ENCODE measurements around the gene FASTKD3.

The FASTKD3 gene

DNA sequence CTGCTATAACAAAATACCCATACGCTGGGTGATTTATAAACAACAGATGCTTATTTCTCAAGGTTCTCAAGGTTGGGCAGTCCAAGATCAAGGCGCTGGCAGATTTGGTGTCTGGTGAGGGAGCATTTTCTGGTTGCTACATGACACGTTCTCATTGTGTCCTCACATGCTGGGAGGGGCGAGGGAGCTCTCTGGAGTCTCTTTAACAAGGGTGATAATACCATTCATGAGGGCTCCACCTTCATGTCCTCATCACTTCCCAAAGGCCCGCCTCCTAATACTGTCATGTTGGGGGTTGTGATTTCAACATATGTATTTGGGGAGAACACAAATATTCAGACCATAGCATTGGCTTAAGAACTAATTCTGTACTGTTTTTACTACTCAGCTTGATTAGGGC lies 22.5 kb downstream of the FASTKD3 start:
- no peak for DNase-seq

- DNase-seq, result no peak
These were observed 23.3 kb downstream of the FASTKD3 start for GRCh38 chr5:7845557-7845956.

- DNase-seq, result no peak
These were observed 23.9 kb downstream of the FASTKD3 start for GRCh38 chr5:7844901-7845300.

DNA sequence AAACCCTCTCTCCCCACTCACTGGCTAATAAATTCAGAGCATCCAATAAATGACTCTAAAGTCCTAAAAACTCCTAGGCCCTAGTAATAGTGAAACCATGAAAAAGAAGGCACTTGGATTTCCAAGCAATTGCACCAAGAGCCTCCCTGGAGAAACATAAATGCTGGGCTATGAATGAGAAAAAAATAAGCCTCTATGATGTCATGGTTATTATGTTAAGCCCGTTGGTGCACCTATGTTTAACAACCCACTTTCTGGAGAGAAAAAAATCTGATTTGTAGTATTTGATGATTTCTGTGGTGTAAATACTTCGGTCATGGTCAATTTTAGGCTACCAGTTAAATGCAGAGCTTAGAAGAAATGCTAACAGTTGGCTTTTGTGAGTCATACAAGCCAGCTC lies 26.3 kb downstream of the FASTKD3 start:
- DNase-seq, result no peak

DNA sequence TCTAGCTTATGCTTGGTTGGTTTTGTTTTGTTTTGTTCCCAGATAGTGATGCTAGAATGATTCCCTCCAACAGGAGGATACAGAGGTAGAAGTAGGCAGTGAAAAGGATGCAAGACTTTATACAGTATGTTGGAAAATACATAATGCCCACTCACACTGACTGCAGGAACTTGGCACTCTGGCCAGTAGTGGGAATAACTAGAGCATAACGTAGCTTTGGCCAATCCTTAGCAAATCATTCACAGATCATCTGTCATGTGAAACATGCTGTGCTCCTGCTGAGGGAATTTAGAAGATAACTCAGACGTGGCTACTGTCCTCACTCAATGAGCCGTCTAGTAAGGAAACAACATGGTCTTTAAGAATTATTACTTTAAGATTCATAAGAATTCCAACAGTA lies 31.4 kb downstream of the FASTKD3 start:
- DNase-seq, result no peak

DNA sequence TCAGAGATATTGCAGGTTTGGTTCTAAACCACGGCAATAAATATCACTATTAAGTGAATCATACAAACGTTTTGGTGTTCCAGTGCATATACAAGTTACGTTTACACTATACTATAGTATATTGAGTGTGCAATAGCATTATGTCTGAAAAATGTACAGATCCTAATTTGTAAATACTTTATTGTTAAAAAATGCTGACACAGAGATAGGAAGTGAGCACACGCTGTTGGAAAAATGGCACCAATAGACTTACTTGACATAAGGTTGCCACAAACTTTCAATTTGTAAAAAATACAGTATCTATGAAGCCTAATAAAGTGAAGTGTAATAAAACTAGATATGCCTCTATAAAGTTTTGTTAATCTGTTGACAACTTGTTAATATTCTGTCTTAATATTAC lies 33.8 kb downstream of the FASTKD3 start:
- DNase-seq, result no peak

DNA sequence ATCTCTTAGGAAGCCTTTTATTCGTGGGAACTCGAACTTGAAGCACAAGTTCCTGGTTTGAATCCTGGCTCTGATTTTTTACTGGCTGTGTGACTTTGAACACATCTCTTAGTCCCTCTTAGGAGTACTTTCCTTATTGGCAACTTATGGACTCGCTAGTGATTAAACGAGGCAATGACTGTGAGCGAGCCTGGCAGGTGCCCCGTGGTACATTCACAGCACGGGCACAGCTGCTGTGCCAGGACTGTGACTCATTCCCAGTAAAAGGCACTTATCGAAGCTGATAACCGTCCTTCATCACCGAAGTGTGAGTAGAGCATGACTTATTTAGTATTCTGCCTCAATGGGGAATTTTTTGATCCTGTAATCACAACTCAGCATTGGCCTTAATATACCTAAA lies 40.6 kb downstream of the FASTKD3 start:
- no peak for DNase-seq

GRCh38 chr5:7827610-7828009 lies 41.2 kb downstream of the FASTKD3 start:
- no peak for DNase-seq

- no peak for DNase-seq
These were observed 43.2 kb downstream of the FASTKD3 start for GRCh38 chr5:7825630-7826029.

GRCh38 chr5:7824995-7825394 lies 43.8 kb downstream of the FASTKD3 start:
- DNase-seq, result no peak

GRCh38 chr5:7823594-7823993 lies 45.2 kb downstream of the FASTKD3 start:
- no peak for DNase-seq

DNA sequence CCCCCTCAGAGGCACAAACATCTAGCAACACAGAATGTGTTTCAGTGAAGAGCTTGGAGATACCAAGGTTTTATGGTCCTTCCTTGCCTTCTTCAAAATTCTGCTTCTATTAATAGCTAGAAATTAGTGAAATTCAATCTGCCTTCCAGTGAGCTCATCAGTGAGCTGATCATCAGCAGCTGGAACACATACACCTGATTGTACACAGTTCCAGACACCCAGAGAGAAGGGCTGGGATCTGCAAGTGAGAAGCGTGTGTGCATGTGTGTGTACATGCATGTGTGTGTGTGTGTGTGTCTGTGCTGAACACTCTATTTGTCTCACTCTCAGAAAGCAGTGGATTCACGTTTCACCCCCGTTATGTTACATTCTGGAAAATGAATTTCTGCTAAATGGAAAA lies 46.4 kb downstream of the FASTKD3 start:
- no peak for DNase-seq

DNA sequence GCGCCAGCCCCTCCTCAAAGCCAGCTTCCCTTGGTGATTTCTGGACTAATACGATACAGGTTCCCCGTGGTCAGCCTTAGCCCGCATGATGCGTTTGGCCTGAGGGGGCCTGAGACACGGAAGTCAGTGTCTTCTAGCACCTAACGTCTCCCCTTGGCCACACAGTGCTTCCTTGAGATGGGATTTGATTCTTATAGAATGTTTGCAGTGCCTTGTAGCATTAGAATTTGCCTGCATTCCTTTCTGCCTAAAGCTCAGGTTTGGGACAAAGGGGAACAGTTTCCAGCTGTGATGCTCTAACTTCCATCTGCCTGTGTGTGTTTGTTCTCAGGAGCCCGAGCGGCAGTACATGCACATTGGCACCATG lies 52.3 kb downstream of the FASTKD3 start:
- DNase-seq, result no peak

GRCh38 chr5:7815892-7816534 lies 52.8 kb downstream of the FASTKD3 start:
- DNase-seq, result peak; percentile 67

DNA sequence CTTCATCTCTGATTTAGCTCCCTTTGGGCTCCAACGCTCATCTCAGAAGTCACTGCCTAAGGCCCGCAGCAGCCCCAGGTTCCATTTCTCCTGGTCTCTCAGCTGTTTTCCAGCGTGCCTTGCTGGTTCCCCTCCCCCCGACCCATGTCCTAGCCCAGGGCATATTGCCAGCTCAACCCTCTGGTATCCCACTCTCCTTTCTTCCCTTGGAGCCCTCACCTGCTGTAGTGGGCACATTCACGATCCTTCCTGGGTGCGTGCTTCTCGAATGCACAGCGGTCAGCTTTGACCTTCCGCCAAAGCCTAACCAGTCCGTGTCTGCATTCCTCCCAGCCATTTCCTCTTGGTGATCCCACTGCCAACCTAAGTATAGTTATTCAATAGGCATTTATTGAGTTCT lies 54.0 kb downstream of the FASTKD3 start:
- DNase-seq, result no peak

DNA sequence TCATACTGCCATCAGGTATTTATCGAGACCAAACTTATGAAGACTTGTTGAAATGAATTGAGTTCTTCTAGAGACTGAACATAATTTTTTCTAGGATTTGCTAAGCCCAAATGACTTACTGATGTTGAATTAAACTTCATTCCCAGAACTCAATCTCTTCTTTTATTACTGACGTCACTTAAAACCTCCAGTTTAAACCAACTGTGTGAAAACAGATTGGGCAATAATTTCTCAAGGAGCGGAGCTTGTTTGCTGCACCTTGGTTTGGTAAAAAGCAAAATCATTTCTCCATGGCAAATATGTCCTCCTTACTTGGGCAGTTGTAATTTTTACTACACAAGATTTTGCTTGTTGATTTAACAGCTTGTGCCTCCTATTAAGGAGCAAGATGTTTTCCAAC lies 55.3 kb downstream of the FASTKD3 start:
- no peak for DNase-seq

- no peak for DNase-seq
These were observed 55.8 kb downstream of the FASTKD3 start for GRCh38 chr5:7813007-7813406.

GRCh38 chr5:7811715-7812114 lies 57.1 kb downstream of the FASTKD3 start:
- no peak for DNase-seq
